ENCODE measurements around the gene THPO.

Gene THPO

DNA sequence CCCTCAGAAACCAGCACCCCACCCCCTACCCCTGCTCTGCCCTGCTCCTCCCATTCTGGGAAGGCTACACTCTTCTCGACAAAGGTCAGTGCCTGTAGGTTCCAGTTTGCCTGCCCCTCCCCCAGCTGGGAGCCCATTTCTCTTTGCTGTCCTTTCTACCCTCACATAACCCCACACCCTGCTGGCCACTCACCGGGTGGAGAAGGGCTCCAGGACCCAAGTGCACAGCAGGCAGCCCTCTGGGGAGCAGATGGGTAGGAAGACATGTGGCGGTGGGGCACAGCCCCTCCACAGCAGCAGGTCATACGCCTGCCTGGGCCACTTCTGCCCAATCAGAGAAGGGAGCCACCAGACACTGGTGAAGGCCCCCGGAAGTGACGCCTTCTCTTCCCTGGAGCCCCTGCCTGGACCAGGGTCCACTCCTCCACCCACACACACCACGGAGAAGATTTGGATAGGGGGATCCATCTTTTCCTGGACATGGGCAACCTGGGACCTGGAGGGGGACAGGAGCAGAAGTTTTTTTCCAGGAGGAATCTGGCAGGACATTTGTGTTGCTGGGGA lies at the start of gene THPO:
Gene THPO (minus strand): TSS at position 326 of the 564 bp plus-strand sequence. CDS start 1,948 bp downstream, outside the sequence.
- DNase-seq, result no peak

GRCh38 chr3:184426691-184427141 lies 48.7 kb upstream of the THPO start:
- DNase-seq, result no peak

- DNase-seq, result no peak
Observed at GRCh38 chr3:184423561-184423960, 45.6 kb upstream of the THPO start.

DNA sequence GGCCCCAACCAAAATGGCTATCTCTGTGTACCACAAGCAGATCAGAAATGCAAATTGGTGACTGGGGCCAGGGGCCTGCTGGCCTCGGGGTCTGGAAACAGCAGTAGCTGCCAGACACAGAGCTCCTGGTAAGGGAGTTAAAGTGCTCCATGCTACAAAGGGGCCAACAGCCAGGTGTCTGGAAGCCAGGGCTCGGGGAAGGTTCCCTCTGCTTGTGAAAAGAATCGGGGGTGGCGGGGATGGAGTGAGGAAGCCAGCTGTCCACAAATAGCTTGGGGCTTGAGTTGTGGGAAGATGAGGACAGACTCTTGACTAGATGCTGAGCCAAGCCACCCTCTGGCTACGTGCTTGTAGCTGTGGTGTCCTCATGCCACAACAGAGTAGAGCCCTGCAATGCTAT lies 41.2 kb upstream of the THPO start:
- DNase-seq, result no peak

DNA sequence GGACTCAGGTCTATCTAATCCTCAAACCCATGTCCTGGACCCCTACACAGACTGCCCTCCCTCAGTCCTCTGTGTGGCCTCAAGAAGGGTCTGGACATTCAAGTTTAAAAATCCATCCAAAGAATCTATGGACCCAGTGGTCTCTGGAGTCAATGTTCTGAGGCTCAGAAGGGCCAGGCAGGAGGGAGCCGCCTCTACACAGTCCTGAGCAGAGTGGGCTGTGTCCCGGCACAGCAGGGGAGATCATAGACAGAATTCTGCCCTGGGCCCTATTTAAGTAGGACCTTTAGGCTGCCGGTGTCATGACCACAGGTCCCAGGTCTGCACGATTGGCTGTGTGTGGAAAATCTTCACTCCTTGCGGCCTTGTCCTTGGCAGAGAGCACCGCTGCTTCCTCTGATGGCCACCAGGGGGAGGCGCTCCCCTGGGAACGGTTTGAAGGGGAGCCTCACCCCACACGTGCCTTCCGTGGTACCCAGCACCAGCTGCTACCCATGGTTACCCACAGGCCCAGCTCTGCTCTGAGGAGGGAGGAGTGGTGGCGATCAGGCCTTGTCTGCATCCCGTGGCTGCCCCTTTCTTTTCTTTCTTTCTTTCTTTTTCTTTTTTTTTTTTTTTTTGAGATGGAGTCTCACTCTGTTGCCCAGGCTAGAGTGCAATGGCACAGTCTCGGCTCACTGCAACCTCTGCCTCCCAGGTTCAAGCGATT lies 39.8 kb upstream of the THPO start:
- DNase-seq, result no peak

DNA sequence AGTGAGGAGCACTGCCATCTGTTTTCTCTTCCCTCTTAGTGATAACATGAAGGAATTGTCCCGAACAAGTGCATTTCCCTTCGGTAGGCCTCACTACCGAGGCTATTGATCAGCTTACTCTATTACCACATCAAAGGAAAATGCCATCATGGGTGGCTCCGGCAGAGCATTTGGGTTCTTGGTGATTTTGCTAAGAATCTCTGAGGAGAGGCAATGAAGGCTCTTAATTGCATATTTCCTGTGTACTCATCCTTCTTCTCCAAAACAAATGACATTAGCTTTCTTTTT lies 37.1 kb upstream of the THPO start:
- DNase-seq, result no peak

- no peak for DNase-seq
Observed at GRCh38 chr3:184414418-184415202, 36.6 kb upstream of the THPO start.

- no peak for DNase-seq
Observed at GRCh38 chr3:184409946-184410500, 32.0 kb upstream of the THPO start.

- DNase-seq, result no peak
Observed at GRCh38 chr3:184409331-184409926, 31.4 kb upstream of the THPO start.

GRCh38 chr3:184405075-184406030 lies 27.3 kb upstream of the THPO start:
- no peak for DNase-seq

GRCh38 chr3:184399410-184399809 lies 21.4 kb upstream of the THPO start:
- DNase-seq, result no peak

- no peak for DNase-seq
Observed at GRCh38 chr3:184395320-184395660, 17.3 kb upstream of the THPO start.

GRCh38 chr3:184391266-184391665 lies 13.3 kb upstream of the THPO start:
- DNase-seq, result no peak

DNA sequence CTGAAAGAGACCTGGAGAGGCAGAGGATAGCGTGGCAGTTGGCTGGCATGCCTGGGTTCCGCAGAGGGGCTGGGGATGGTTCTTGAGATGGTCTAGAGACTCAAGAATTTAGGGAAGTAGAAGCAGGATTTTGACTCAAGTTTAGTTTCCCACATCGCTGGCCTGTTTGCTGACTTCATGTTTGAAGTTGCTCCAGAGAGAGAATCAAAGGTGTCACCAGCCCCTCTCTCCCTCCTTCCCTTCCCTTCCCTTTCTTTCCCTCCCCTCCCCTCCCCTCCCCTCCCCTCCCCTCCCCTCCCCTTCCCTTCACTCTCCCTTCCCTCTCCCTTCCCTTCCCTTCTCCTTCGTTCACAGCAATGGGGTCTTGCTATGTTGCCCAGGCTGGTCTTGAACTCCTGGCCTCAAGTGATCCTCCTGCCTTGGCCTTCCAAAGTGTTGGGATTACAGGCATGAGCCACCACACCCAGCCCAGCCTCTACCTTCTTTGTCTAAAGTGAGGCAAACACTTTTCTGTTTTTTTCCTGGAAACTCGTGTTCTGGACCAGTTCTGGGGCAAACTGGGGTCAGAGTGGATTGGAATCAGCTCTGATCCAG lies 12.0 kb upstream of the THPO start:
- DNase-seq, result no peak

GRCh38 chr3:184389384-184389783 lies 11.4 kb upstream of the THPO start:
- DNase-seq, result no peak

DNA sequence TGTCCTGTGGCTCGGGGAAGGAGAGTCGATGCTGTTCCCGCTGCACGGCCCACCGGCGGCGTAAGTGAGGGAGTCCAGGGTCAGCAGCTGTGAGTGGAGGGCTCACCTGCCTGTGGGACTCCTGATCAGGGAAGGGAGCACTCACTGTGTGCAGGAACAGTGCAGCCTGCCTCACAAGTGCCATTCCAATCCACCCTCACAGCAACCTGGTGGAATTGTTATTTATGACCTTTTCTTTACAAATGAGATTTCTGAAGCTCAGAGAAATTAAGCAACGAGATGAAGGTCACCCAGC lies 10.9 kb upstream of the THPO start:
- no peak for DNase-seq

- DNase-seq, result no peak
Observed at GRCh38 chr3:184388164-184388935, 10.3 kb upstream of the THPO start.

- no peak for DNase-seq
Observed at GRCh38 chr3:184387174-184387714, 9.2 kb upstream of the THPO start.

DNA sequence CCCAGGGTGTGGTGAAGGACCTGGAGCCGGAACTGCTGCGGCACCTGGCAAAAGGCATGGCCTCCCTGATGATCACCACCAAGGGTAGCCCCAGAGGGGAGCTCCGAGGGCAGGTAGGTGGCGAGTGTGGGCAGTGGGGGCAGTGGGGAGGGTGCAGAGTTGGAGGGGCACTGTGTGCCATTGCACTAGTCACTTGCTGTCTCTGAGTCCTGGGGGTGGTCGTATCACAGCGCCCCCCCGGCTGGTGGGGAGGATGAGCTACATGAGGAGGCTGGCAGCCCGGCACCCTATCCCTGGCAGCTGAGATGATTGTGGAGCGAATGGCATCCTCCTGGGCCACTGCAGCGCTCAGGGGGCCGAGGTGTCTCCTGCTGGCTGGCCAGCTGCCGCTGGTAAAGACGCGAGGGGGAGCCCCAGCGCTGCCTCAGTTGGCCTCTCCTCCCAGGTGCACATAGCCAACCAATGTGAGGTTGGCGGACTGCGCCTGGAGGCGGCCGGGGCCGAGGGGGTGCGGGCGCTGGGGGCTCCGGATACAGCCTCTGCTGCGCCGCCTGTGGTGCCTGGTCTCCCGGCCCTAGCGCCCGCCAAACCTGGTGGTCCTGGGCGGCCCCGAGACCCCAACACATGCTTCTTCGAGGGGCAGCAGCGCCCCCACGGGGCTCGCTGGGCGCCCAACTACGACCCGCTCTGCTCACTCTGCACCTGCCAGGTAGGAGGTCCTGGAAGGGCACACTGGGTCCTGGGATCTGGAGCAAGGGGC lies 8.2 kb upstream of the THPO start:
- no peak for DNase-seq

DNA sequence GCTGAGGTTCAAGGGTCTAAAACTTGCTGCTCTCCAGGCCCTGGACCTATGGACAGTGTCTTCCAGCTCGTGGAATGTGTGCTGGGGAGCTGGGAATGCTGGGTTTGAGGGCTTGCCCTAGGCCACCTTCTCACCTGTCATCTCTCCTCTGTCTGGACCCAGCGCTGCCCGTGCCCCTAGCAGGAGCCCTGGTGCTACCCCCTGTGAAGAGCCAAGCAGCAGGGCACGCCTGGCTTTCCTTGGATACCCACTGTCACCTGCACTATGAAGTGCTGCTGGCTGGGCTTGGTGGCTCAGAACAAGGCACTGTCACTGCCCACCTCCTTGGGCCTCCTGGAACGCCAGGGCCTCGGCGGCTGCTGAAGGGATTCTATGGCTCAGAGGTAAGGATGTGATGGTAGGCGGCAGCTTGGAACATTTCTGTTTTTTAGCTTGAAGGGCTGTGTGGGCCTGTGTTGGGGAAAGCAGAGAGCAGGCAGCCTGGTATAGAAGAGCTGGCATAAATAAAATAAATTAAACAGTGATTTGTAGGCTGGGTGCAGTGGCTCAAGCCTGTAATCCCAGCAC lies 6.9 kb upstream of the THPO start:
- DNase-seq, result no peak

All from GOT3 (cell line).